Spleen (tissue), 7 donors: ENCODE results near the gene LTN1.

Source experiments
- POLR2A ChIP-seq, 3 donors: fragments of 450-650 bp; IDR thresholded peaks; one replicate each; pipeline ENCODE4 v1.5.1; 2017; ENCODE audit warnings: antibody characterized with exemption in 3 of 3, mild to moderate bottlenecking in 1 of 3
- TF ChIP-seq, protein P1 (sequence below), 11 experiments: fragments of 200-600 bp in 7 of 11; fragments of 450-650 bp in 4 of 11; sonication (generic) in 4 of 11; IDR thresholded peaks in 8 of 11; conservative IDR thresholded peaks in 3 of 11; 1 replicate in 7 of 11; 2 replicates in 4 of 11; pipeline versions ENCODE4 v1.4.0 to v1.8.0; 2016 to 2021; ENCODE audit warnings: antibody characterized with exemption in 11 of 11, inconsistent platforms in 4 of 11, mild to moderate bottlenecking in 1 of 11
- donor health status: DM: no; HTN: no; CAD: no; lungs with moderate emphysema.
- donor health status: DM: no; HTN: no; CAD: no.
- donor health status: DM: no; HTN: no; CAD: no.

DNA sequence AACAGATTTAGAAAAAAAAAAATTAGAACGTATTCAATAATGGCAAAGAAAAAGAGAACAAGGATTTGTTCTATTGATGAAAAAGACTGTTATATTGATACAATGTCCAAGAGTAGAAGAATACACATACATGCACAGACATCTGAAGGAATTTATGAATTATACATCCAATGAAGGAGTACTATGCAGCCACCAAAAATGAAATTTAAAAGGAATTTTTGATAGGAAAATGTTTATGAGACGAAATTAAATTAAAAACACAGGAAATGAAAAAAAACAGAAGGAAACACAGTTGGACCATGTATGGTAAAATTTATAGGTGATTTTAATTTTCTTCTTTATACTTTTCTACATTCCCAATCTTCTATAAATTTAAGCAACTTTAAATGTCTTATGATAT lies 110.3 kb downstream of the LTN1 start:
- TF ChIP-seq, protein P1, sequence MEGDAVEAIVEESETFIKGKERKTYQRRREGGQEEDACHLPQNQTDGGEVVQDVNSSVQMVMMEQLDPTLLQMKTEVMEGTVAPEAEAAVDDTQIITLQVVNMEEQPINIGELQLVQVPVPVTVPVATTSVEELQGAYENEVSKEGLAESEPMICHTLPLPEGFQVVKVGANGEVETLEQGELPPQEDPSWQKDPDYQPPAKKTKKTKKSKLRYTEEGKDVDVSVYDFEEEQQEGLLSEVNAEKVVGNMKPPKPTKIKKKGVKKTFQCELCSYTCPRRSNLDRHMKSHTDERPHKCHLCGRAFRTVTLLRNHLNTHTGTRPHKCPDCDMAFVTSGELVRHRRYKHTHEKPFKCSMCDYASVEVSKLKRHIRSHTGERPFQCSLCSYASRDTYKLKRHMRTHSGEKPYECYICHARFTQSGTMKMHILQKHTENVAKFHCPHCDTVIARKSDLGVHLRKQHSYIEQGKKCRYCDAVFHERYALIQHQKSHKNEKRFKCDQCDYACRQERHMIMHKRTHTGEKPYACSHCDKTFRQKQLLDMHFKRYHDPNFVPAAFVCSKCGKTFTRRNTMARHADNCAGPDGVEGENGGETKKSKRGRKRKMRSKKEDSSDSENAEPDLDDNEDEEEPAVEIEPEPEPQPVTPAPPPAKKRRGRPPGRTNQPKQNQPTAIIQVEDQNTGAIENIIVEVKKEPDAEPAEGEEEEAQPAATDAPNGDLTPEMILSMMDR (IDR thresholded peaks at IDR 0.05 in 8 of 11, conservative IDR thresholded peaks at IDR 0.05 in 3 of 11): no peak
- TF ChIP-seq POLR2A (IDR thresholded peaks at IDR 0.05): no peak
